WI38 (cell line): ENCODE measurements around the gene GRAP2.
"Not testable (repeated sequence)": the region's sequence is repeated elsewhere in the genome, so short reads cannot be mapped to it uniquely, and the experiment has no call there.

Source experiments
- H3K4me3 ChIP-seq: 2 replicates; pipeline ENCODE4 v1.5.1; 2011; ENCODE audit warnings: low read depth, mild to moderate bottlenecking, control low read depth, low read length
- CTCF ChIP-seq: IDR thresholded peaks from 2 replicates; pipeline ENCODE4 v1.5.1; 2012; ENCODE audit warnings: low read depth, mild to moderate bottlenecking, control low read depth, low read length

Gene GRAP2

GRCh38 chr22:39871008-39871798 lies 29.7 kb upstream of the GRAP2 start:
- no peak overlapping the region for H3K4me3 ChIP-seq
- TF ChIP-seq CTCF: no peak

GRCh38 chr22:39872548-39872947 lies 28.3 kb upstream of the GRAP2 start:
- TF ChIP-seq CTCF: no peak
- H3K4me3 ChIP-seq: no peak overlapping the region

- no peak overlapping the region for H3K4me3 ChIP-seq
- no peak for TF ChIP-seq CTCF
These were observed 26.9 kb upstream of the GRAP2 start for GRCh38 chr22:39873965-39874364.

- not testable (repeated sequence) for H3K4me3 ChIP-seq
These were observed 25.6 kb upstream of the GRAP2 start for GRCh38 chr22:39875176-39875885.

GRCh38 chr22:39877079-39877845 lies 23.6 kb upstream of the GRAP2 start:
- H3K4me3 ChIP-seq: no peak overlapping the region
- TF ChIP-seq CTCF: no peak

GRCh38 chr22:39880722-39881121 lies 20.2 kb upstream of the GRAP2 start:
- no peak for TF ChIP-seq CTCF
- H3K4me3 ChIP-seq: no peak overlapping the region

- no peak overlapping the region for H3K4me3 ChIP-seq
- no peak for TF ChIP-seq CTCF
These were observed 17.8 kb upstream of the GRAP2 start for GRCh38 chr22:39883057-39883456.

- not testable (repeated sequence) for H3K4me3 ChIP-seq
These were observed 11.0 kb upstream of the GRAP2 start for GRCh38 chr22:39889924-39890323.
